K562 (cell line): ENCODE measurements around the gene PRKAG2. TPM values are rescaled to one million over a fixed set of nuclear protein-coding genes. Genes with fewer than 3 reads are reported as not detected.

Source experiments
- ATAC-seq: fragments of 200-7000 bp; cut with Tn5 transposase; 3 replicates; pipeline ENCODE4 v1.9.1; 2020; ENCODE audit warnings: moderate library complexity
- BruUV-seq: library from RNA; stranded (reverse); fragments of 400-500 nt; replicated peaks from 2 replicates; lab custom pipeline; 2021; lab: Mats Ljungman, UMichigan
- CTCF ChIA-PET: fragments of 300-600 bp; formaldehyde crosslinking; extraction: SDS; loops from one replicate; lab custom pipeline; 2021; ENCODE audit warnings: low intra/inter-chr PET ratio; lab: Yijun Ruan, JAX
- POLR2A ChIA-PET: fragments of 300-600, 350-650 bp; sonication (Branson Sonifier 250); formaldehyde crosslinking; extraction: SDS; loops from one replicate; lab custom pipeline; 2021; ENCODE audit warnings: antibody characterized with exemption, inconsistent platforms; lab: Yijun Ruan, JAX
- DNase-seq, 4 experiments: peaks; one replicate each; pipeline versions ENCODE4 v3.0.0 to v3.0.0-alpha.2; 2011 to 2018; ENCODE audit warnings: low spot score in 3 of 4, mixed read lengths in 3 of 4; ENCODE audit errors: extremely low read depth in 1 of 4
- FAIRE-seq: peaks from 2 replicates; lab custom pipeline; 2011; peaks lifted over from hg19 to GRCh38; lab: Jason Lieb, UNC
- H2AFZ ChIP-seq: 2 replicates; pipeline ENCODE4 v1.6.0; 2011; ENCODE audit warnings: low read depth, low read length, control low read depth, inconsistent platforms
- H3K27ac ChIP-seq: fragments of 200-600 bp; 3 replicates; pipeline ENCODE4 v1.8.0; 2011; ENCODE audit warnings: low read depth, mild to moderate bottlenecking, control low read depth, inconsistent platforms, low read length, moderate library complexity, mixed read lengths; ENCODE audit errors: extremely low read depth
- H3K27me3 ChIP-seq, 2 experiments: fragments of 300-600 bp in 1 of 2; 2 replicates in 1 of 2; 3 replicates in 1 of 2; pipeline versions ENCODE4 v1.6.0 to v1.8.0; 2011; ENCODE audit warnings: inconsistent platforms in 2 of 2, low read length in 2 of 2, mild to moderate bottlenecking in 1 of 2, mixed read lengths in 1 of 2, moderate library complexity in 1 of 2; ENCODE audit not compliant: control insufficient read depth in 2 of 2, insufficient read depth in 2 of 2
- H3K36me3 ChIP-seq: fragments of 300-600 bp; 3 replicates; pipeline ENCODE4 v1.8.0; 2011; ENCODE audit warnings: mild to moderate bottlenecking, low read length, inconsistent platforms; ENCODE audit not compliant: control insufficient read depth, insufficient read depth
- H3K4me1 ChIP-seq, 2 experiments: fragments of 200-600 bp in 1 of 2; replicated peaks in 1 of 2; 2 replicates in 1 of 2; 3 replicates in 1 of 2; pipeline versions ENCODE4 v1.5.1 to v1.8.0; 2011; ENCODE audit warnings: inconsistent platforms in 2 of 2, low read length in 2 of 2, mild to moderate bottlenecking in 1 of 2, mixed read lengths in 1 of 2, moderate library complexity in 1 of 2; ENCODE audit not compliant: control insufficient read depth in 2 of 2, insufficient read depth in 2 of 2
- H3K4me2 ChIP-seq: 2 replicates; pipeline ENCODE4 v1.6.1; 2011; ENCODE audit warnings: low read length, control low read depth, inconsistent platforms, mixed read lengths; ENCODE audit not compliant: insufficient read depth
- H3K4me3 ChIP-seq: fragments of 200-600 bp; sonication (generic), shearing (Covaris generic); 2 replicates; pipeline ENCODE4 v1.5.1; 2016; ENCODE audit warnings: control low read depth, inconsistent platforms
- H3K79me2 ChIP-seq: fragments of 200-600 bp; 3 replicates; pipeline ENCODE4 v1.8.0; 2011; ENCODE audit warnings: low read length, inconsistent platforms; ENCODE audit not compliant: control insufficient read depth, insufficient read depth
- H3K9ac ChIP-seq, 2 experiments: 2 replicates each; pipeline versions ENCODE4 v1.6.0 to v1.6.1; 2011; ENCODE audit warnings: low read depth in 2 of 2, low read length in 2 of 2, control low read depth in 1 of 2, inconsistent platforms in 1 of 2, mild to moderate bottlenecking in 1 of 2, mixed read lengths in 1 of 2; ENCODE audit not compliant: insufficient read depth in 1 of 2
- H3K9me1 ChIP-seq: one replicate; pipeline ENCODE4 v1.6.0; 2011; ENCODE audit warnings: inconsistent platforms, mild to moderate bottlenecking, low read length, moderate library complexity; ENCODE audit not compliant: control insufficient read depth, insufficient read depth
- H3K9me3 ChIP-seq: replicated peaks from 2 replicates; pipeline ENCODE4 v1.5.1; 2011; ENCODE audit warnings: low read depth, low read length, inconsistent platforms; ENCODE audit not compliant: control insufficient read depth, insufficient read depth
- H4K20me1 ChIP-seq: replicated peaks from 2 replicates; pipeline ENCODE4 v1.6.1; 2011; ENCODE audit warnings: low read length, inconsistent platforms, mixed read lengths; ENCODE audit not compliant: control insufficient read depth, insufficient read depth
- CREBBP ChIP-seq: IDR thresholded peaks from one replicate; pipeline ENCODE4 v1.6.1; 2012; ENCODE audit warnings: low read depth, mild to moderate bottlenecking, control low read depth, inconsistent platforms, low read length
- FOXA3 ChIP-seq, 2 experiments: fragments of 450-650 bp in 1 of 2; sonication (generic) in 1 of 2; formaldehyde crosslinking; IDR thresholded peaks in 1 of 2; conservative IDR thresholded peaks in 1 of 2; 2 replicates each; pipeline versions ENCODE4 v1.4.0 to v1.8.0; 2020 to 2022; ENCODE audit warnings: mild to moderate bottlenecking in 2 of 2, missing genetic modification reagents in 1 of 2
- FOXJ2 ChIP-seq: fragments of 200-800 bp; sonication (Bioruptor generic); IDR thresholded peaks from 2 replicates; pipeline ENCODE4 v1.6.1; 2016; ENCODE audit warnings: missing genetic modification characterization, missing compliant biosample characterization
- FUS ChIP-seq: fragments of 200-400 bp; formaldehyde crosslinking; optimal IDR thresholded peaks from 2 replicates; pipeline ENCODE3; 2017; ENCODE audit warnings: low read depth, low read length
- MEF2D ChIP-seq: conservative IDR thresholded peaks from 2 replicates; pipeline ENCODE4 v1.6.1; 2016; ENCODE audit warnings: low read depth, missing genetic modification characterization, missing compliant biosample characterization
- POLR3G ChIP-seq: IDR thresholded peaks from 2 replicates; pipeline ENCODE4 v1.6.1; 2011; ENCODE audit not compliant: insufficient read length, insufficient replicate concordance; ENCODE audit errors: extremely low read depth
- PREB ChIP-seq: sonication (generic); formaldehyde crosslinking; IDR thresholded peaks from 2 replicates; pipeline ENCODE4 v1.8.1; 2023; ENCODE audit warnings: mild to moderate bottlenecking, missing genetic modification reagents
- PTRF ChIP-seq: fragments of 450-650 bp; IDR thresholded peaks from 2 replicates; pipeline ENCODE4 v1.6.1; 2016; ENCODE audit warnings: mild to moderate bottlenecking, missing genetic modification characterization, missing compliant biosample characterization
- RBM25 ChIP-seq: fragments of 200-400 bp; formaldehyde crosslinking; IDR thresholded peaks from 2 replicates; pipeline ENCODE4 v1.6.1; 2018; ENCODE audit warnings: low read length, low read depth, moderate library complexity; ENCODE audit not compliant: severe bottlenecking
- RHOXF2B ChIP-seq: fragments of 250-450 bp; sonication (Bioruptor Pico); conservative IDR thresholded peaks from 2 replicates; pipeline ENCODE4 v1.5.1; 2021
- TSC22D4 ChIP-seq: fragments of 450-650 bp; IDR thresholded peaks from 2 replicates; pipeline ENCODE4 v1.6.1; 2016; ENCODE audit warnings: missing genetic modification characterization, missing biosample characterization, control low read depth
- ZNF184 ChIP-seq: sonication (generic); formaldehyde crosslinking; IDR thresholded peaks from 2 replicates; pipeline ENCODE4 v1.5.0; 2020; ENCODE audit warnings: missing genetic modification reagents
- ZNF232 ChIP-seq: sonication (generic); formaldehyde crosslinking; IDR thresholded peaks from 2 replicates; pipeline ENCODE4 v1.8.0; 2022; ENCODE audit warnings: mild to moderate bottlenecking, missing genetic modification reagents
- ZNF75A ChIP-seq: fragments of 450-650 bp; formaldehyde crosslinking; IDR thresholded peaks from 2 replicates; pipeline ENCODE4 v1.4.0; 2020; ENCODE audit warnings: mild to moderate bottlenecking
- WGBS: fragments of 100-300 bp; shearing (Covaris generic); methylation state at CpG from one replicate; pipeline ENCODE4 v1.1.6; 2016; ENCODE audit warnings: low coverage, mixed read lengths; ENCODE audit not compliant: insufficient coverage; ENCODE audit errors: missing lambda C conversion rate; 5-methylcytosine and 5-hydroxymethylcytosine counted together
- in situ Hi-C: fragments of 300-500 bp; cut with MboI; formaldehyde crosslinking; loops from 4 replicates; pipeline ENCODE4 v1.15.0; 2018; ENCODE audit warnings: inconsistent platforms, mixed read lengths
- intact Hi-C: fragments of 100-400 bp; cut with micrococcal nuclease; formaldehyde crosslinking; loops from 2 replicates; pipeline ENCODE4 v1.14.2; 2022
- polyA plus RNA-seq, 8 experiments: library from polyadenylated mRNA; depleted of rRNA in 4 of 8; stranded (reverse) in 5 of 8; unstranded in 3 of 8; fragments of >200 nt; fragmentation: Nextera tagmentation in 2 of 8; fragmentation: Illumina TruSeq in 1 of 8; extraction: Ambion mirVana in 2 of 8; extraction: Trizol in 1 of 8; gene quantifications; 2 replicates each; pipeline versions ENCODE4 v1.2.1 to v1.2.3, GENCODE V29; 2011 to 2014; ENCODE audit warnings: inconsistent platforms in 1 of 8, missing spikeins in 1 of 8
- total RNA-seq, 7 experiments: library from RNA; depleted of rRNA in 6 of 7; stranded (reverse); fragments of >200 nt in 6 of 7; fragmentation: Illumina TruSeq in 2 of 7; extraction: Trizol in 2 of 7; gene quantifications; 2 replicates each; pipeline versions ENCODE4 v1.2.1 to v1.2.3, GENCODE V29; 2011 to 2021; ENCODE audit warnings: low replicate concordance in 1 of 7
- TF ChIP-seq, protein P1 (sequence below): sonication (generic); formaldehyde crosslinking; IDR thresholded peaks from 2 replicates; pipeline ENCODE4 v1.5.0; 2020; ENCODE audit warnings: missing genetic modification reagents
- TF ChIP-seq, protein P2 (sequence below): fragments of 450-650 bp; formaldehyde crosslinking; IDR thresholded peaks from 2 replicates; pipeline ENCODE4 v1.4.0; 2020; ENCODE audit warnings: mild to moderate bottlenecking, moderate library complexity
- TF ChIP-seq, protein P3 (sequence below): fragments of 200-800 bp; sonication (Bioruptor generic); IDR thresholded peaks from 2 replicates; pipeline ENCODE4 v1.6.1; 2017; ENCODE audit warnings: missing genetic modification characterization, missing compliant biosample characterization
- TF ChIP-seq, protein P4 (sequence below): fragments of 250-450 bp; sonication (Bioruptor Pico); IDR thresholded peaks from 2 replicates; pipeline ENCODE4 v1.4.0; 2020

PRKAG2 gene
- total and polyA plus RNA-seq, 9 of the 15 experiments (the other 6 are each of a cell fraction or from before 2014, with no cell fraction given) = 0.99 to 5.6 (median 3.3) TPM

DNA sequence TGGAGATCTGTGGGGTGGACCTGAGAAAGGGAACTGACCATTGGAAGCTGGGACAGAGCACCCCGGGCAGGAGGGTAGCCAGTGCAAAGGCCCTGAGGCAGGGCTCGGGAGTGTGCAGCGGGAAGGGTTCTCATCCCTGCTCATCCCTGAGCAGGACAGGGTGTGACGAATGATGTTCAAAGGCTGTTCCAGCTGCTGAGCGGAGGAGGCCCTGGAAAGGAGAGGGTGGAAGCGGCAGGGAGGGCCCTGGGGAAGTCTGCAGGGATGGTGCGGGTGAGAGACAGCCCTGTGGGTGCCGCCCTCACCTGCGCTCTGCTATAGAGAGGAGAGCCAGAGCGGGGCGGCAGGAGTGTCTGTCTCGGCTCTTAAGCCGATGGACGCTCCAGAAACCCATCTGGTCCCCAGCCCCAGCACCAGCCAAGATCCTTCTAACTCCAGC lies 43.7 kb downstream of the PRKAG2 start:
- no peaks in the 10 kb centered on the region for H3K79me2 ChIP-seq
- in situ Hi-C loops = no loop called here
- intact Hi-C loops = no loop called here
- no peaks in the 10 kb centered on the region for H3K36me3 ChIP-seq
- no TSS peak for BruUV-seq
- no peaks in the 10 kb centered on the region for H3K9me1 ChIP-seq
- no peak overlapping the region for H3K4me3 ChIP-seq
- no peak overlapping the region for H3K27ac ChIP-seq
- H4K20me1 ChIP-seq = peaks cover 17% of the 10 kb centered on the region
- peaks cover 72 to 78% of the 10 kb centered on the region in 2 experiments for H3K27me3 ChIP-seq
- no peak for DNase-seq
- H2AFZ ChIP-seq = no peak overlapping the region
- CTCF ChIA-PET = no interaction called here
- H3K9ac ChIP-seq = no peak overlapping the region
- no peaks in the 10 kb centered on the region for H3K9me3 ChIP-seq
- H3K4me1 ChIP-seq = peaks cover 0 to 5% of the 10 kb centered on the region in 2 experiments; a peak in 1 of 5 replicates
- WGBS = 2% methylated on average over 14 of the region's 14 CpGs
- no peak; the same call in 2 of the 3 replicates for ATAC-seq
- TF ChIP-seq FOXA3 (CRISPR knock-in tag; conservative IDR thresholded peaks at IDR 0.05 in 1 of 2, IDR thresholded peaks at IDR 0.05 in 1 of 2) (no peak), POLR3G (no peak), ZNF232 (CRISPR knock-in tag) (no peak), MEF2D (tag) (no peak), FOXJ2 (tag) (no peak), ZNF75A (no peak), CREBBP (no peak), PTRF (tag) (no peak), RBM25 (no peak), RHOXF2B (CRISPR knock-in tag) (no peak), PREB (no peak), FUS (no peak), TSC22D4 (tag) (no peak), ZNF184 (CRISPR knock-in tag) (no peak)
- TF ChIP-seq, protein P1, sequence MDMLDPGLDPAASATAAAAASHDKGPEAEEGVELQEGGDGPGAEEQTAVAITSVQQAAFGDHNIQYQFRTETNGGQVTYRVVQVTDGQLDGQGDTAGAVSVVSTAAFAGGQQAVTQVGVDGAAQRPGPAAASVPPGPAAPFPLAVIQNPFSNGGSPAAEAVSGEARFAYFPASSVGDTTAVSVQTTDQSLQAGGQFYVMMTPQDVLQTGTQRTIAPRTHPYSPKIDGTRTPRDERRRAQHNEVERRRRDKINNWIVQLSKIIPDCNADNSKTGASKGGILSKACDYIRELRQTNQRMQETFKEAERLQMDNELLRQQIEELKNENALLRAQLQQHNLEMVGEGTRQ = no peak
- TF ChIP-seq, protein P2, sequence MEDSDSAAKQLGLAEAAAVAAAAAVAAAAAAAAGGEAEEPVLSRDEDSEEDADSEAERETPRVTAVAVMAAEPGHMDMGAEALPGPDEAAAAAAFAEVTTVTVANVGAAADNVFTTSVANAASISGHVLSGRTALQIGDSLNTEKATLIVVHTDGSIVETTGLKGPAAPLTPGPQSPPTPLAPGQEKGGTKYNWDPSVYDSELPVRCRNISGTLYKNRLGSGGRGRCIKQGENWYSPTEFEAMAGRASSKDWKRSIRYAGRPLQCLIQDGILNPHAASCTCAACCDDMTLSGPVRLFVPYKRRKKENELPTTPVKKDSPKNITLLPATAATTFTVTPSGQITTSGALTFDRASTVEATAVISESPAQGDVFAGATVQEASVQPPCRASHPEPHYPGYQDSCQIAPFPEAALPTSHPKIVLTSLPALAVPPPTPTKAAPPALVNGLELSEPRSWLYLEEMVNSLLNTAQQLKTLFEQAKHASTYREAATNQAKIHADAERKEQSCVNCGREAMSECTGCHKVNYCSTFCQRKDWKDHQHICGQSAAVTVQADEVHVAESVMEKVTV = no peak
- TF ChIP-seq, protein P3, sequence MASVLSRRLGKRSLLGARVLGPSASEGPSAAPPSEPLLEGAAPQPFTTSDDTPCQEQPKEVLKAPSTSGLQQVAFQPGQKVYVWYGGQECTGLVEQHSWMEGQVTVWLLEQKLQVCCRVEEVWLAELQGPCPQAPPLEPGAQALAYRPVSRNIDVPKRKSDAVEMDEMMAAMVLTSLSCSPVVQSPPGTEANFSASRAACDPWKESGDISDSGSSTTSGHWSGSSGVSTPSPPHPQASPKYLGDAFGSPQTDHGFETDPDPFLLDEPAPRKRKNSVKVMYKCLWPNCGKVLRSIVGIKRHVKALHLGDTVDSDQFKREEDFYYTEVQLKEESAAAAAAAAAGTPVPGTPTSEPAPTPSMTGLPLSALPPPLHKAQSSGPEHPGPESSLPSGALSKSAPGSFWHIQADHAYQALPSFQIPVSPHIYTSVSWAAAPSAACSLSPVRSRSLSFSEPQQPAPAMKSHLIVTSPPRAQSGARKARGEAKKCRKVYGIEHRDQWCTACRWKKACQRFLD = no peak
- TF ChIP-seq, protein P4, sequence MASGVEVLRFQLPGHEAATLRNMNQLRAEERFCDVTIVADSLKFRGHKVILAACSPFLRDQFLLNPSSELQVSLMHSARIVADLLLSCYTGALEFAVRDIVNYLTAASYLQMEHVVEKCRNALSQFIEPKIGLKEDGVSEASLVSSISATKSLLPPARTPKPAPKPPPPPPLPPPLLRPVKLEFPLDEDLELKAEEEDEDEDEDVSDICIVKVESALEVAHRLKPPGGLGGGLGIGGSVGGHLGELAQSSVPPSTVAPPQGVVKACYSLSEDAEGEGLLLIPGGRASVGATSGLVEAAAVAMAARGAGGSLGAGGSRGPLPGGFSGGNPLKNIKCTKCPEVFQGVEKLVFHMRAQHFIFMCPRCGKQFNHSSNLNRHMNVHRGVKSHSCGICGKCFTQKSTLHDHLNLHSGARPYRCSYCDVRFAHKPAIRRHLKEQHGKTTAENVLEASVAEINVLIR (CRISPR knock-in tag) = no peak
- no peak for FAIRE-seq
- H3K4me2 ChIP-seq = no peak overlapping the region
- POLR2A ChIA-PET = interaction anchor here (0.7 kb wide), 1 partner anchor 9 kb away, joined by 3 read pairs; no protein-coding TSS in a partner anchor
